GM19025 (cell line): Measurements from ENCODE around the gene ECE1.
"Not testable (repeated sequence)": the region's sequence is repeated elsewhere in the genome, so short reads cannot be mapped to it uniquely, and the experiment has no call there.

Source experiments
- ATAC-seq: cut with Tn5 transposase; IDR thresholded peaks from one replicate; pipeline ENCODE4 v1.9.1; 2021; ENCODE audit warnings: mild to moderate bottlenecking, low read depth, moderate library complexity; ENCODE audit not compliant: unreplicated experiment

The ECE1 gene

GRCh38 chr1:21237446-21238088 lies 52.7 kb downstream of the ECE1 start:
- ATAC-seq = no peak

GRCh38 chr1:21236178-21236577 lies 54.1 kb downstream of the ECE1 start:
- no peak for ATAC-seq

GRCh38 chr1:21234779-21235178 lies 55.5 kb downstream of the ECE1 start:
- no peak for ATAC-seq

GRCh38 chr1:21233490-21233889 lies 56.8 kb downstream of the ECE1 start:
- no peak for ATAC-seq

- ATAC-seq = no peak
Observed at GRCh38 chr1:21232044-21232443, 58.2 kb downstream of the ECE1 start.

- ATAC-seq = no peak
Observed at GRCh38 chr1:21229246-21230000, 60.8 kb downstream of the ECE1 start.

GRCh38 chr1:21228224-21228623 lies 62.0 kb downstream of the ECE1 start:
- ATAC-seq = not testable (repeated sequence)

- ATAC-seq = no peak
Observed at GRCh38 chr1:21225065-21225464, 65.2 kb downstream of the ECE1 start.

GRCh38 chr1:21220815-21221214 lies 69.4 kb downstream of the ECE1 start:
- ATAC-seq = no peak

GRCh38 chr1:21219674-21220073 lies 70.6 kb downstream of the ECE1 start:
- no peak for ATAC-seq

- no peak for ATAC-seq
Observed at GRCh38 chr1:21217812-21218596, 72.3 kb downstream of the ECE1 start.

- ATAC-seq = no peak
Observed at GRCh38 chr1:21216835-21217811, 73.1 kb downstream of the ECE1 start.

GRCh38 chr1:21212126-21212525 lies 78.1 kb downstream of the ECE1 start:
- no peak for ATAC-seq

GRCh38 chr1:21208137-21208700 lies 82.0 kb downstream of the ECE1 start:
- not testable (repeated sequence) for ATAC-seq

GRCh38 chr1:21206117-21206516 lies 84.1 kb downstream of the ECE1 start:
- ATAC-seq = no peak

GRCh38 chr1:21205416-21205815 lies 84.8 kb downstream of the ECE1 start:
- ATAC-seq = no peak

GRCh38 chr1:21201650-21202049 lies 88.6 kb downstream of the ECE1 start:
- ATAC-seq = no peak

GRCh38 chr1:21201238-21201637 lies 89.0 kb downstream of the ECE1 start:
- not testable (repeated sequence) for ATAC-seq

GRCh38 chr1:21200767-21201166 lies 89.5 kb downstream of the ECE1 start:
- ATAC-seq = no peak

- ATAC-seq = no peak
Observed at GRCh38 chr1:21198929-21199328, 91.3 kb downstream of the ECE1 start.
